Lung microvascular endothelial cell (primary cell): ENCODE measurements around the gene CRELD2. TPM values are rescaled to one million over a fixed set of nuclear protein-coding genes. Genes with fewer than 3 reads are reported as not detected.

Experiments used
- DNase-seq, 2 donors: peaks; one replicate each; pipeline versions ENCODE4 v3.0.0 to v3.0.0-alpha.2; 2010; ENCODE audit warnings: low read depth in 2 of 2
- total RNA-seq: library from RNA; depleted of rRNA; stranded (reverse); fragments of >200 nt; gene quantifications from 2 replicates; pipeline ENCODE4 v1.2.1, GENCODE V29; 2014

The CRELD2 gene
- total RNA-seq, 1 donor from 2014 or later = 45.2 TPM

GRCh38 chr22:49966774-49967705 lies 48.6 kb downstream of the CRELD2 start:
- peak; percentile 27 to 57 for DNase-seq

- DNase-seq = peak in 1 of 2 donors; percentile 43
These were observed 49.3 kb downstream of the CRELD2 start for GRCh38 chr22:49967706-49968208.

- no peak for DNase-seq
These were observed 49.9 kb downstream of the CRELD2 start for GRCh38 chr22:49968313-49968830.

GRCh38 chr22:49968831-49969661 lies 50.6 kb downstream of the CRELD2 start:
- DNase-seq = no peak

GRCh38 chr22:49969751-49970527 lies 51.5 kb downstream of the CRELD2 start:
- no peak for DNase-seq

- DNase-seq = peak; percentile 95 to 97
These were observed 52.2 kb downstream of the CRELD2 start for GRCh38 chr22:49970528-49971231.

- DNase-seq = peak; percentile 30 to 53
These were observed 53.1 kb downstream of the CRELD2 start for GRCh38 chr22:49971232-49972162.

GRCh38 chr22:49972163-49973017 lies 54.0 kb downstream of the CRELD2 start:
- DNase-seq = no peak

- DNase-seq = peak in 1 of 2 donors; percentile 29
These were observed 54.9 kb downstream of the CRELD2 start for GRCh38 chr22:49973018-49973961.

GRCh38 chr22:49975543-49976389 lies 57.3 kb downstream of the CRELD2 start:
- no peak for DNase-seq

- peak in 1 of 2 donors; percentile 45 for DNase-seq
These were observed 58.2 kb downstream of the CRELD2 start for GRCh38 chr22:49976439-49977175.
